Osteocyte (in vitro differentiated cells): Measurements from ENCODE around the gene NCR3LG1. TPM values are rescaled to one million over a fixed set of nuclear protein-coding genes. Genes with fewer than 3 reads are reported as not detected.

Experiments
- DNase-seq: peaks from one replicate; pipeline ENCODE4 v3.0.0; 2021; ENCODE audit warnings: mixed read lengths; ENCODE audit not compliant: unreplicated experiment; ENCODE audit errors: extremely low spot score
- H3K27ac Mint-ChIP-seq: one replicate; pipeline ENCODE4 v1.8.0; 2021; ENCODE audit warnings: mild to moderate bottlenecking, mixed read lengths; ENCODE audit not compliant: unreplicated experiment
- H3K27me3 Mint-ChIP-seq: one replicate; pipeline ENCODE4 v1.8.0; 2021; ENCODE audit warnings: mixed read lengths; ENCODE audit not compliant: unreplicated experiment
- H3K36me3 Mint-ChIP-seq: one replicate; pipeline ENCODE4 v1.8.0; 2021; ENCODE audit warnings: mixed read lengths; ENCODE audit not compliant: unreplicated experiment
- H3K4me1 Mint-ChIP-seq: one replicate; pipeline ENCODE4 v1.8.0; 2021; ENCODE audit warnings: mixed read lengths; ENCODE audit not compliant: unreplicated experiment
- H3K4me3 Mint-ChIP-seq: one replicate; pipeline ENCODE4 v1.8.0; 2021; ENCODE audit warnings: mild to moderate bottlenecking, moderate library complexity, mixed read lengths; ENCODE audit not compliant: unreplicated experiment
- H3K9me3 Mint-ChIP-seq: one replicate; pipeline ENCODE4 v1.8.0; 2021; ENCODE audit warnings: mixed read lengths; ENCODE audit not compliant: unreplicated experiment
- CTCF ChIP-seq: fragments of 200-600 bp; sonication (generic); IDR thresholded peaks from 2 replicates; pipeline ENCODE4 v1.5.0; 2021; ENCODE audit warnings: antibody characterized with exemption, mild to moderate bottlenecking, moderate library complexity
- total RNA-seq: library from RNA; stranded (reverse); gene quantifications from 2 replicates; pipeline ENCODE4 v1.2.1, GENCODE V29; 2021

The NCR3LG1 gene
- total RNA-seq, 1 donor from 2014 or later = 7.5 TPM

- Mint-ChIP-seq H3K36me3 (no peaks in the 10 kb centered on the region), H3K9me3 (no peaks in the 10 kb centered on the region), H3K4me1 (peaks cover 14% of the 10 kb centered on the region), H3K4me3 (no peak overlapping the region), H3K27me3 (no peaks in the 10 kb centered on the region), H3K27ac (no peak overlapping the region)
- DNase-seq = no peak
- no peak for TF ChIP-seq CTCF
Observed at GRCh38 chr11:17347676-17348075, 3.9 kb upstream of the NCR3LG1 start.

- Mint-ChIP-seq H3K27me3 (no peaks in the 10 kb centered on the region), H3K9me3 (no peaks in the 10 kb centered on the region), H3K4me3 (peak overlapping the region; percentile 87), H3K4me1 (peaks cover 22% of the 10 kb centered on the region), H3K27ac (no peak overlapping the region), H3K36me3 (no peaks in the 10 kb centered on the region)
- TF ChIP-seq CTCF = no peak
- no peak for DNase-seq
Observed at GRCh38 chr11:17350455-17351171, 987 bp upstream of the NCR3LG1 start.

GRCh38 chr11:17351172-17351509, 459 bp upstream of the NCR3LG1 start:
- Mint-ChIP-seq H3K9me3 (no peaks in the 10 kb centered on the region), H3K4me3 (peak overlapping the region; percentile 87), H3K27ac (peak overlapping the region; percentile 83), H3K27me3 (no peaks in the 10 kb centered on the region), H3K36me3 (no peaks in the 10 kb centered on the region), H3K4me1 (peaks cover 22% of the 10 kb centered on the region)
- TF ChIP-seq CTCF = peak; percentile 34
- DNase-seq = no peak

GRCh38 chr11:17352950-17353820, 1.6 kb downstream of the NCR3LG1 start:
- Mint-ChIP-seq H3K36me3 (peaks cover 4% of the 10 kb centered on the region), H3K27ac (peak overlapping the region; percentile 83), H3K9me3 (no peaks in the 10 kb centered on the region), H3K27me3 (no peaks in the 10 kb centered on the region), H3K4me3 (peak overlapping the region; percentile 87), H3K4me1 (peaks cover 22% of the 10 kb centered on the region)
- no peak for TF ChIP-seq CTCF
- peak; percentile 91 for DNase-seq
